SK-N-SH (cell line): ENCODE results near the gene ATG7. TPM values are rescaled to one million over a fixed set of nuclear protein-coding genes. Genes with fewer than 3 reads are reported as not detected.

Experiments used
- CTCF ChIA-PET: fragments of 300-600, 350-600 bp; formaldehyde crosslinking; extraction: SDS; loops from one replicate; lab custom pipeline; 2021; lab: Yijun Ruan, JAX
- POLR2A ChIA-PET: fragments of 350-600 bp; sonication (Branson Sonifier 250); formaldehyde crosslinking; extraction: SDS; loops from one replicate; lab custom pipeline; 2020; ENCODE audit warnings: antibody characterized with exemption, inconsistent platforms; lab: Yijun Ruan, JAX
- DNase-seq: peaks from one replicate; pipeline ENCODE4 v3.0.0; 2012
- H2AFZ ChIP-seq: fragments of 200-600 bp; sonication (generic); 2 replicates; pipeline ENCODE4 v1.8.1; 2016; ENCODE audit warnings: antibody characterized with exemption, mild to moderate bottlenecking, low read depth
- H3F3A ChIP-seq: fragments of 200-600 bp; sonication (generic); replicated peaks from 2 replicates; pipeline ENCODE3; 2016; ENCODE audit warnings: antibody characterized with exemption, mild to moderate bottlenecking; ENCODE audit not compliant: insufficient read depth
- H3K27ac ChIP-seq, 2 experiments: fragments of 200-500 bp in 1 of 2; fragments of 200-600 bp in 1 of 2; sonication (Bioruptor generic) in 1 of 2; sonication (generic), shearing (Covaris generic) in 1 of 2; 2 replicates each; pipeline versions ENCODE4 v1.5.1 to v1.6.1; 2014 to 2016; ENCODE audit warnings: low read depth in 2 of 2, inconsistent platforms in 1 of 2, low read length in 1 of 2, mild to moderate bottlenecking in 1 of 2, mixed read lengths in 1 of 2
- H3K27me3 ChIP-seq: fragments of 200-600 bp; sonication (generic), shearing (Covaris generic); 2 replicates; pipeline ENCODE4 v1.6.1; 2016; ENCODE audit warnings: mixed run types; ENCODE audit not compliant: insufficient read depth
- H3K36me3 ChIP-seq, 2 experiments: fragments of 200-500 bp in 1 of 2; fragments of 200-600 bp in 1 of 2; sonication (Bioruptor generic) in 1 of 2; sonication (generic) in 1 of 2; replicated peaks in 1 of 2; 2 replicates each; pipeline versions ENCODE3 to v1.5.1; 2014 to 2016; ENCODE audit warnings: low read length in 1 of 2, mild to moderate bottlenecking in 1 of 2; ENCODE audit not compliant: insufficient read depth in 2 of 2, control insufficient read depth in 1 of 2
- H3K4me1 ChIP-seq, 2 experiments: fragments of 200-500 bp in 1 of 2; fragments of 200-600 bp in 1 of 2; sonication (Bioruptor generic) in 1 of 2; sonication (generic), shearing (Covaris generic) in 1 of 2; 2 replicates each; pipeline versions ENCODE4 v1.5.1 to v1.6.1; 2014 to 2016; ENCODE audit warnings: low read depth in 1 of 2, low read length in 1 of 2, mixed run types in 1 of 2; ENCODE audit not compliant: insufficient read depth in 2 of 2, control insufficient read depth in 1 of 2
- H3K4me2 ChIP-seq: fragments of 200-600 bp; sonication (generic), shearing (Covaris generic); 2 replicates; pipeline ENCODE4 v1.6.1; 2017; ENCODE audit warnings: mixed run types
- H3K4me3 ChIP-seq, 2 experiments: fragments of 200-500 bp in 1 of 2; fragments of 200-600 bp in 1 of 2; sonication (Bioruptor generic) in 1 of 2; sonication (generic), shearing (Covaris generic) in 1 of 2; 2 replicates each; pipeline versions ENCODE4 v1.5.1 to v1.8.1; 2014 to 2016; ENCODE audit warnings: low read depth in 2 of 2, inconsistent platforms in 1 of 2, low read length in 1 of 2, mild to moderate bottlenecking in 1 of 2, mixed read lengths in 1 of 2, moderate library complexity in 1 of 2
- H3K79me2 ChIP-seq: fragments of 200-600 bp; sonication (generic); 2 replicates; pipeline ENCODE4 v1.8.1; 2017; ENCODE audit warnings: mild to moderate bottlenecking; ENCODE audit not compliant: insufficient read depth
- H3K9ac ChIP-seq: fragments of 200-600 bp; sonication (generic); 2 replicates; pipeline ENCODE4 v1.6.1; 2017; ENCODE audit warnings: mixed run types
- H3K9me2 ChIP-seq: fragments of 200-600 bp; sonication (generic); 2 replicates; pipeline ENCODE4 v1.6.1; 2017; ENCODE audit warnings: mixed run types
- H3K9me3 ChIP-seq: fragments of 200-600 bp; sonication (generic); 2 replicates; pipeline ENCODE4 v1.6.1; 2017; ENCODE audit warnings: mixed run types, mild to moderate bottlenecking, moderate library complexity
- H4K20me1 ChIP-seq: fragments of 200-600 bp; sonication (generic); 2 replicates; pipeline ENCODE4 v1.6.1; 2017; ENCODE audit warnings: mild to moderate bottlenecking, mixed run types; ENCODE audit not compliant: insufficient read depth
- CHD2 ChIP-seq: fragments of 150-350 bp; IDR thresholded peaks from 2 replicates; pipeline ENCODE4 v1.6.1; 2018; ENCODE audit warnings: low read length; ENCODE audit not compliant: partially characterized antibody
- CTCF ChIP-seq: fragments of 200-600 bp; sonication (generic); IDR thresholded peaks from 2 replicates; pipeline ENCODE4 v1.6.1; 2017; ENCODE audit warnings: antibody characterized with exemption, mild to moderate bottlenecking, moderate library complexity
- ELF1 ChIP-seq: IDR thresholded peaks from 2 replicates; pipeline ENCODE4 v1.4.0; 2012
- EP300 ChIP-seq, 2 experiments: IDR thresholded peaks; 2 replicates each; pipeline versions ENCODE4 v1.4.0 to v1.6.1; 2012; ENCODE audit warnings: borderline replicate concordance in 1 of 2, low read depth in 1 of 2, low read length in 1 of 2
- FOSL2 ChIP-seq: IDR thresholded peaks from 2 replicates; pipeline ENCODE4 v1.4.0; 2012; ENCODE audit warnings: low read depth, mild to moderate bottlenecking, moderate library complexity, borderline replicate concordance
- FOXM1 ChIP-seq: IDR thresholded peaks from 2 replicates; pipeline ENCODE4 v1.4.0; 2012; ENCODE audit warnings: low read depth, mild to moderate bottlenecking
- GABPA ChIP-seq: IDR thresholded peaks from 2 replicates; pipeline ENCODE4 v1.4.0; 2012; ENCODE audit warnings: low read depth, mild to moderate bottlenecking
- GATA2 ChIP-seq: sonication (generic); formaldehyde crosslinking; IDR thresholded peaks from 2 replicates; pipeline ENCODE4 v1.5.0; 2020; ENCODE audit warnings: mild to moderate bottlenecking, missing genetic modification reagents
- JUND ChIP-seq: IDR thresholded peaks from 2 replicates; pipeline ENCODE4 v1.4.0; 2012
- MAX ChIP-seq: IDR thresholded peaks from 2 replicates; pipeline ENCODE4 v1.4.0; 2012; ENCODE audit warnings: low read depth
- MEF2A ChIP-seq: IDR thresholded peaks from 2 replicates; pipeline ENCODE4 v1.4.0; 2012; ENCODE audit warnings: low read depth, borderline replicate concordance
- MXI1 ChIP-seq: IDR thresholded peaks from 2 replicates; pipeline ENCODE4 v1.6.1; 2012; ENCODE audit warnings: mild to moderate bottlenecking, low read depth, low read length, improper control_type of control experiment
- NFIC ChIP-seq: IDR thresholded peaks from 2 replicates; pipeline ENCODE4 v1.4.0; 2012; ENCODE audit warnings: borderline replicate concordance
- NRF1 ChIP-seq: IDR thresholded peaks from 2 replicates; pipeline ENCODE4 v1.6.1; 2012; ENCODE audit warnings: low read depth, mild to moderate bottlenecking, low read length
- PBX3 ChIP-seq: IDR thresholded peaks from 2 replicates; pipeline ENCODE4; 2012
- POLR2AphosphoS5 ChIP-seq: IDR thresholded peaks from 2 replicates; pipeline ENCODE4 v1.6.1; 2012; ENCODE audit warnings: low read depth, low read length
- RXRA ChIP-seq: IDR thresholded peaks from 2 replicates; pipeline ENCODE4 v1.4.0; 2012; ENCODE audit warnings: low read depth, mild to moderate bottlenecking, borderline replicate concordance
- SMC3 ChIP-seq: IDR thresholded peaks from 2 replicates; pipeline ENCODE4 v1.6.1; 2012; ENCODE audit warnings: low read depth, low read length, improper control_type of control experiment
- TCF12 ChIP-seq: IDR thresholded peaks from 2 replicates; pipeline ENCODE4 v1.4.0; 2012
- TEAD4 ChIP-seq: IDR thresholded peaks from 2 replicates; pipeline ENCODE4 v1.4.0; 2012; ENCODE audit warnings: mild to moderate bottlenecking, borderline replicate concordance; ENCODE audit not compliant: insufficient read depth
- USF2 ChIP-seq: fragments of 150-350 bp; IDR thresholded peaks from 2 replicates; pipeline ENCODE4 v1.6.1; 2017; ENCODE audit warnings: antibody characterized with exemption, low read length, low read depth, borderline replicate concordance
- YY1 ChIP-seq: IDR thresholded peaks from 2 replicates; pipeline ENCODE4 v1.4.0; 2012; ENCODE audit warnings: low read depth, mild to moderate bottlenecking
- ZBTB33 ChIP-seq: IDR thresholded peaks from 2 replicates; pipeline ENCODE4 v1.4.0; 2012; ENCODE audit warnings: low read depth, borderline replicate concordance
- WGBS: methylation state at CpG from one replicate; pipeline ENCODE4 v1.1.6; 2017; ENCODE audit warnings: low lambda C conversion rate; 5-methylcytosine and 5-hydroxymethylcytosine counted together
- polyA plus RNA-seq, 3 experiments: library from polyadenylated mRNA; depleted of rRNA; stranded (reverse); fragments of >200 nt; gene quantifications; 2 replicates each; pipeline ENCODE4 v1.2.3, GENCODE V29; 2012

Gene ATG7
- polyA plus RNA-seq, 1 of the 3 experiments (the other 2 are of a cell fraction): 29.5 TPM

- peak in 1 of 2 experiments; percentile 66; a peak in 1 of 4 replicates for TF ChIP-seq EP300 (IDR thresholded peaks at IDR 0.05; ENCODE audit: borderline replicate concordance in 1 of 2, low read depth in 1 of 2, low read length in 1 of 2)
Observed at GRCh38 chr3:11288021-11288491, 15.9 kb downstream of the ATG7 start (continued).

- ChIA-PET POLR2A (no interaction called here), CTCF (interaction anchor here (1.3 to 2.2 kb wide), 5 partner anchors 8 to 52 kb away, joined by 4 to 9 read pairs (median 4); partner anchors contain the start of gene ATG7)
- H3K79me2 ChIP-seq: peaks cover 65% of the 10 kb centered on the region
- peak overlapping the region in 1 of 2 experiments; percentile 38; a peak in 2 of 4 replicates for H3K4me3 ChIP-seq
- peak overlapping the region; percentile 76 to 98 for H3K27ac ChIP-seq
- peaks cover 56% of the 10 kb centered on the region for H3F3A ChIP-seq
- TF ChIP-seq POLR2AphosphoS5: peak; percentile 52; the same call in 1 of the 2 replicates
- peak; percentile 71; the same call in 1 of the 2 replicates for TF ChIP-seq RXRA
- no peak for TF ChIP-seq CHD2
- TF ChIP-seq GATA2 (CRISPR knock-in tag): no peak
- TF ChIP-seq MEF2A: peak; percentile 83; the same call in 1 of the 2 replicates
- TF ChIP-seq CTCF: no peak
- TF ChIP-seq EP300 (IDR thresholded peaks at IDR 0.05; ENCODE audit: borderline replicate concordance in 1 of 2, low read depth in 1 of 2, low read length in 1 of 2): peak in 1 of 2 experiments; percentile 73; a peak in 2 of 4 replicates
- peak; percentile 55; the same call in 1 of the 2 replicates for TF ChIP-seq NFIC
- TF ChIP-seq FOXM1: 0 out of 2 replicates have a peak, but pooled peaks have one; percentile 29
- TF ChIP-seq YY1: 0 out of 2 replicates have a peak, but pooled peaks have one; percentile 17
- TF ChIP-seq TEAD4: peak; percentile 70; the same call in 1 of the 2 replicates
- peak; percentile 26 for TF ChIP-seq PBX3
- TF ChIP-seq NRF1: no peak
- peak; percentile 86 for TF ChIP-seq FOSL2
- TF ChIP-seq JUND: peak; percentile 89
- TF ChIP-seq GABPA: peak; percentile 55
- no peak for TF ChIP-seq USF2
- TF ChIP-seq ZBTB33: peak; percentile 28; the same call in 1 of the 2 replicates
- no peak; the same call in none of the 2 replicates for TF ChIP-seq MAX
- no peak for TF ChIP-seq MXI1
- 0 out of 2 replicates have a peak, but pooled peaks have one; percentile 45 for TF ChIP-seq ELF1
- TF ChIP-seq TCF12: peak; percentile 79
- TF ChIP-seq SMC3: no peak
- H3K4me2 ChIP-seq: peak overlapping the region; percentile 77
- no peaks in the 10 kb centered on the region for H4K20me1 ChIP-seq
- H3K36me3 ChIP-seq: peaks cover 3 to 5% of the 10 kb centered on the region in 2 experiments
- WGBS: 4% methylated on average over 7 of the region's 7 CpGs
- peak overlapping the region; percentile 85 for H3K9ac ChIP-seq
- H3K4me1 ChIP-seq: peaks cover 9 to 50% of the 10 kb centered on the region in 2 experiments
- no peaks in the 10 kb centered on the region for H3K27me3 ChIP-seq
- no peak for DNase-seq
- no peaks in the 10 kb centered on the region for H3K9me3 ChIP-seq
- 0 out of 2 replicates have a peak overlapping the region, but pooled peaks have one; percentile 11 for H2AFZ ChIP-seq
- H3K9me2 ChIP-seq: no peaks in the 10 kb centered on the region
Observed at GRCh38 chr3:11288786-11289637, 16.8 kb downstream of the ATG7 start.
